Esophagus muscularis mucosa (tissue), 3 donors: ENCODE data around the gene CHMP1A.

ENCODE experiments used
- CTCF ChIP-seq, 3 experiments: fragments of 200-600 bp in 2 of 3; fragments of 450-650 bp in 1 of 3; sonication (generic) in 2 of 3; IDR thresholded peaks; one replicate each; pipeline ENCODE4 v1.5.1; 2017 to 2019; ENCODE audit warnings: antibody characterized with exemption in 3 of 3, mild to moderate bottlenecking in 2 of 3, moderate library complexity in 1 of 3
- POLR2A ChIP-seq: fragments of 450-650 bp; IDR thresholded peaks from one replicate; pipeline ENCODE4 v1.6.1; 2017; ENCODE audit warnings: antibody characterized with exemption, moderate library complexity, mild to moderate bottlenecking, low read depth
- POLR2AphosphoS5 ChIP-seq, 2 donors: sonication (generic); formaldehyde crosslinking; IDR thresholded peaks; one replicate each; pipeline ENCODE4 v1.6.1; 2017; ENCODE audit warnings: antibody characterized with exemption in 2 of 2

- TF ChIP-seq POLR2AphosphoS5 (IDR thresholded peaks at IDR 0.05) (no peak), CTCF (IDR thresholded peaks at IDR 0.05) (no peak), POLR2A (no peak)
Observed at GRCh38 chr16:89697161-89697615, 39.7 kb upstream of the CHMP1A start.
